Measurements from ENCODE around the gene RGL4.

RGL4 gene

GRCh38 chr22:23692598-23693291, 1.9 kb downstream of the RGL4 start:
- Histone ChIP-seq H3K4me3 (ENCODE audit: low read length) (no peak overlapping the region), H3K4me1 (ENCODE audit: control insufficient read depth, insufficient read depth, low read length) (no peaks in the 10 kb centered on the region), H3K9me3 (ENCODE audit: control insufficient read depth, low read length) (no peaks in the 10 kb centered on the region), H3K9ac (ENCODE audit: low read length) (no peak overlapping the region), H3K36me3 (ENCODE audit: control insufficient read depth, insufficient read depth, low read length, severe bottlenecking) (peaks cover 53% of the 10 kb centered on the region), H3K27me3 (replicated peaks; ENCODE audit: control insufficient read depth, insufficient read depth, low read length) (no peaks in the 10 kb centered on the region)
- no peak for DNase-seq (ENCODE audit: low read depth)

GRCh38 chr22:23693979-23694680, 3.3 kb downstream of the RGL4 start:
- H3K27me3 ChIP-seq (replicated peaks; ENCODE audit: control insufficient read depth, insufficient read depth, low read length), result no peaks in the 10 kb centered on the region
- no peak overlapping the region for H3K4me3 ChIP-seq (ENCODE audit: low read length)
- H3K9me3 ChIP-seq (ENCODE audit: control insufficient read depth, low read length), result no peaks in the 10 kb centered on the region
- H3K4me1 ChIP-seq (ENCODE audit: control insufficient read depth, insufficient read depth, low read length), result no peaks in the 10 kb centered on the region
- peaks cover 54% of the 10 kb centered on the region for H3K36me3 ChIP-seq (ENCODE audit: control insufficient read depth, insufficient read depth, low read length, severe bottlenecking)
- DNase-seq (ENCODE audit: low read depth), result no peak
- H3K9ac ChIP-seq (ENCODE audit: low read length), result no peak overlapping the region

- Histone ChIP-seq H3K9me3 (ENCODE audit: control insufficient read depth, low read length) (no peaks in the 10 kb centered on the region), H3K27me3 (replicated peaks; ENCODE audit: control insufficient read depth, insufficient read depth, low read length) (no peaks in the 10 kb centered on the region), H3K36me3 (ENCODE audit: control insufficient read depth, insufficient read depth, low read length, severe bottlenecking) (peaks cover 52% of the 10 kb centered on the region), H3K9ac (ENCODE audit: low read length) (no peak overlapping the region), H3K4me3 (ENCODE audit: low read length) (no peak overlapping the region), H3K4me1 (ENCODE audit: control insufficient read depth, insufficient read depth, low read length) (no peaks in the 10 kb centered on the region)
- DNase-seq (ENCODE audit: low read depth), result no peak
These were observed 4.3 kb downstream of the RGL4 start for GRCh38 chr22:23695141-23695540.

- no peaks in the 10 kb centered on the region for H3K9me3 ChIP-seq (ENCODE audit: control insufficient read depth, low read length)
- H3K27me3 ChIP-seq (replicated peaks; ENCODE audit: control insufficient read depth, insufficient read depth, low read length), result no peaks in the 10 kb centered on the region
- H3K4me1 ChIP-seq (ENCODE audit: control insufficient read depth, insufficient read depth, low read length), result no peaks in the 10 kb centered on the region
- H3K9ac ChIP-seq (ENCODE audit: low read length), result no peak overlapping the region
- H3K36me3 ChIP-seq (ENCODE audit: control insufficient read depth, insufficient read depth, low read length, severe bottlenecking), result peaks cover 52% of the 10 kb centered on the region
- no peak overlapping the region for H3K4me3 ChIP-seq (ENCODE audit: low read length)
- DNase-seq (ENCODE audit: low read depth), result no peak
These were observed 4.9 kb downstream of the RGL4 start for GRCh38 chr22:23695571-23696325.

GRCh38 chr22:23696326-23696851, 5.6 kb downstream of the RGL4 start:
- no peak for DNase-seq (ENCODE audit: low read depth)
- Histone ChIP-seq H3K36me3 (ENCODE audit: control insufficient read depth, insufficient read depth, low read length, severe bottlenecking) (peaks cover 56% of the 10 kb centered on the region), H3K9me3 (ENCODE audit: control insufficient read depth, low read length) (no peaks in the 10 kb centered on the region), H3K27me3 (replicated peaks; ENCODE audit: control insufficient read depth, insufficient read depth, low read length) (no peaks in the 10 kb centered on the region), H3K9ac (ENCODE audit: low read length) (no peak overlapping the region), H3K4me1 (ENCODE audit: control insufficient read depth, insufficient read depth, low read length) (no peaks in the 10 kb centered on the region), H3K4me3 (ENCODE audit: low read length) (no peak overlapping the region)

- DNase-seq (ENCODE audit: low read depth), result no peak
- H3K9ac ChIP-seq (ENCODE audit: low read length), result no peak overlapping the region
- H3K36me3 ChIP-seq (ENCODE audit: control insufficient read depth, insufficient read depth, low read length, severe bottlenecking), result peaks cover 59% of the 10 kb centered on the region
- H3K4me1 ChIP-seq (ENCODE audit: control insufficient read depth, insufficient read depth, low read length), result no peaks in the 10 kb centered on the region
- no peak overlapping the region for H3K4me3 ChIP-seq (ENCODE audit: low read length)
- H3K27me3 ChIP-seq (replicated peaks; ENCODE audit: control insufficient read depth, insufficient read depth, low read length), result no peaks in the 10 kb centered on the region
- H3K9me3 ChIP-seq (ENCODE audit: control insufficient read depth, low read length), result no peaks in the 10 kb centered on the region
These were observed 6.5 kb downstream of the RGL4 start for GRCh38 chr22:23697031-23697970.

- Histone ChIP-seq H3K4me3 (ENCODE audit: low read length) (no peak overlapping the region), H3K4me1 (ENCODE audit: control insufficient read depth, insufficient read depth, low read length) (no peaks in the 10 kb centered on the region), H3K9me3 (ENCODE audit: control insufficient read depth, low read length) (no peaks in the 10 kb centered on the region), H3K36me3 (ENCODE audit: control insufficient read depth, insufficient read depth, low read length, severe bottlenecking) (peaks cover 60% of the 10 kb centered on the region), H3K9ac (ENCODE audit: low read length) (no peak overlapping the region), H3K27me3 (replicated peaks; ENCODE audit: control insufficient read depth, insufficient read depth, low read length) (no peaks in the 10 kb centered on the region)
- no peak for DNase-seq (ENCODE audit: low read depth)
These were observed 7.3 kb downstream of the RGL4 start for GRCh38 chr22:23698094-23698493.

- no peaks in the 10 kb centered on the region for H3K27me3 ChIP-seq (replicated peaks; ENCODE audit: control insufficient read depth, insufficient read depth, low read length)
- H3K4me1 ChIP-seq (ENCODE audit: control insufficient read depth, insufficient read depth, low read length), result no peaks in the 10 kb centered on the region
- H3K4me3 ChIP-seq (ENCODE audit: low read length), result no peak overlapping the region
- H3K36me3 ChIP-seq (ENCODE audit: control insufficient read depth, insufficient read depth, low read length, severe bottlenecking), result peaks cover 57% of the 10 kb centered on the region
- H3K9me3 ChIP-seq (ENCODE audit: control insufficient read depth, low read length), result no peaks in the 10 kb centered on the region
- no peak overlapping the region for H3K9ac ChIP-seq (ENCODE audit: low read length)
- no peak for DNase-seq (ENCODE audit: low read depth)
These were observed 7.9 kb downstream of the RGL4 start for GRCh38 chr22:23698673-23699235.

- peak; percentile 9 for DNase-seq (ENCODE audit: low read depth)
- H3K9ac ChIP-seq (ENCODE audit: low read length), result no peak overlapping the region
- H3K9me3 ChIP-seq (ENCODE audit: control insufficient read depth, low read length), result no peaks in the 10 kb centered on the region
- peaks cover 54% of the 10 kb centered on the region for H3K36me3 ChIP-seq (ENCODE audit: control insufficient read depth, insufficient read depth, low read length, severe bottlenecking)
- H3K4me3 ChIP-seq (ENCODE audit: low read length), result no peak overlapping the region
- no peaks in the 10 kb centered on the region for H3K4me1 ChIP-seq (ENCODE audit: control insufficient read depth, insufficient read depth, low read length)
- no peaks in the 10 kb centered on the region for H3K27me3 ChIP-seq (replicated peaks; ENCODE audit: control insufficient read depth, insufficient read depth, low read length)
These were observed 9.9 kb downstream of the RGL4 start for GRCh38 chr22:23700706-23701105.

GRCh38 chr22:23704062-23704461, 13.2 kb downstream of the RGL4 start:
- peaks cover 80% of the 10 kb centered on the region for H3K36me3 ChIP-seq (ENCODE audit: control insufficient read depth, insufficient read depth, low read length, severe bottlenecking)
- no peak overlapping the region for H3K4me3 ChIP-seq (ENCODE audit: low read length)
- no peak for DNase-seq (ENCODE audit: low read depth)
- no peaks in the 10 kb centered on the region for H3K27me3 ChIP-seq (replicated peaks; ENCODE audit: control insufficient read depth, insufficient read depth, low read length)
- H3K9me3 ChIP-seq (ENCODE audit: control insufficient read depth, low read length), result no peaks in the 10 kb centered on the region
- H3K4me1 ChIP-seq (ENCODE audit: control insufficient read depth, insufficient read depth, low read length), result no peaks in the 10 kb centered on the region
- H3K9ac ChIP-seq (ENCODE audit: low read length), result no peak overlapping the region

Data from adipocyte (in vitro differentiated cells).